K562 (cell line): ENCODE results near the gene GLRX3.

Experiments
- BCL6 ChIP-seq: fragments of 250-450 bp; sonication (Bioruptor Pico); IDR thresholded peaks from 2 replicates; pipeline ENCODE4 v1.4.0; 2020
- KDM1A ChIP-seq, 2 experiments: fragments of 450-650 bp; IDR thresholded peaks; 2 replicates each; pipeline ENCODE4 v1.6.1; 2016; ENCODE audit warnings: mild to moderate bottlenecking in 2 of 2

DNA sequence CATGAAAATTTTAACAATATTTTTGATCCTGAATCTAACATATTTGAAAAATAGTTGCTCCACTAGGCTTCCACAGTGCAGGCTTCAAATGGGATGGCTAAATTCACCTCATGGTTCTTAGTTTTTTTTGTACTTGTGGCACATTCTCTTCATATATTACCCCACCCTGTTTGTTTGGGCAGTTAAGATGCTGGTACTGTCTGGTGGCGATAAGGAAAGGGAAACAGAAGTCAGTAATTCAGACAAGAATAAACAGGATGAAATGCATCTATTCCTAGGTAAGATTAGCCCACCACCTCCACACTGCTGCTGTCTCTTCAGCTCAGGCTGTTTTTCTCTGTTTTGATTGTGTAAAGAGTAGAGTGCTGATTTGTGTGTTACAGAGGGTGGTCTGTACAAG lies 44.2 kb downstream of the GLRX3 start:
- no peak for TF ChIP-seq BCL6 (CRISPR knock-in tag)
- TF ChIP-seq KDM1A (IDR thresholded peaks at IDR 0.05), result no peak
